SIG-M5 treated with dmso at 0.1 percent for 504 hours (cell line): ENCODE data around the gene SUCLG2.
A peak's percentile ranks its signal among the peaks of the same experiment; 100 is the strongest.

Experiments
- DNase-seq: peaks from one replicate; lab custom pipeline; 2025; ENCODE audit not compliant: unreplicated experiment; lab: John Stamatoyannopoulos, UW

Gene SUCLG2

DNA sequence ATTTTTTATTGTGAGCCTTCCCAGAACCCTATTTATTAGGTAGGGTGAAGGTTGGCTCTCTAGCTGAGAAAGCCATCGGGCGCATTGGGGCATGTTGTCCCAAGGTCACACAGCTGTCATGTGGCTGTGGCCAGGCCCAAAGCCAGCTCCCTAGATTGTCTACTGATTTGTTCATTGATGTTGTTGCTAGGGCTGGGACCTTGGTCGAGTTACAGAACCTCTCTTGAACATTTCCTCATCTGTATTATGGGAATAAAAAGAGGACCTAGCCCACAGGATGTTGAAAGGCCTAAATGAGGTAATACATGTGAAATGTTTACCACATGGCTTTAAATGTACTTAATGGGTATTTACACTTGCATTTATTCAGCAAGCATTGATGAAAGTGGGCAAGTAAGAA lies 252.5 kb downstream of the SUCLG2 start:
- DNase-seq = peak; percentile 54

DNA sequence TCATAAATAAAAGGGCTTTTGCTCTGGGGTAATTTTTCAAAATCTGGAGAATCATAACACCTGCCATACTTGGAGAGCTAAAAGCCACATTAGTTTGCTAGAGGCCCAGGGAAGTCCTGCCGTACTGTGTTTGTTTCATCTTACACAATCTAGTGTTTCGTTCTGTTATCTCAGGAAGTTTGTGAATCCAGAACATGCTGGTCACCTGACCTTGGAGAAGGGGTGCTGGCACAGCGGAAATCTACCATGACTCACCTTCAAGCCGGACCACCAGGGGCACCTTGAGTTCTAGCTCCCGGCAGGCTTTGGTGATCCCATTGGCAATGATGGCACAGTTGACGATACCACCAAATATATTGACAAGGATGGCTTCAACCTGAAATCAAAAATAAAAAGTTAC lies 253.9 kb downstream of the SUCLG2 start:
- DNase-seq = no peak

DNA sequence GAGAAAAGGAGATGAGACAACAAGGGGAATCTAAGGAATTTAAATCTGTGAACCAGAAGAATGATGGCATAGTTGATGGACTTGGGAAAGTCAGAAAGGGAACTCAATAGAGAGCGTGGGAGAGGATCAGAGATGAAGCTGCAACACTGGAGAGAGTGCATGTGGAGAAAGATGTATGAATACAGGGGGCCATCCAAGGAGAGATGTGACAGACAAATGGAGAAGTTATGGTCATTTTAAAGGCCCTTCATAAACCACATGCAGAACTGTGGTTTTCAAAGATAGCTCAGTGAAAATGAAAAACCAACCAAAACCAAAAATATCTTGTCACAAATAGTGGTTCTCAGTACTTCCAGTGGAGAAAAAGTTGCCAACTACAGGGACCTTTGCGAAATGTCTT lies 265.2 kb downstream of the SUCLG2 start:
- DNase-seq = peak; percentile 89

DNA sequence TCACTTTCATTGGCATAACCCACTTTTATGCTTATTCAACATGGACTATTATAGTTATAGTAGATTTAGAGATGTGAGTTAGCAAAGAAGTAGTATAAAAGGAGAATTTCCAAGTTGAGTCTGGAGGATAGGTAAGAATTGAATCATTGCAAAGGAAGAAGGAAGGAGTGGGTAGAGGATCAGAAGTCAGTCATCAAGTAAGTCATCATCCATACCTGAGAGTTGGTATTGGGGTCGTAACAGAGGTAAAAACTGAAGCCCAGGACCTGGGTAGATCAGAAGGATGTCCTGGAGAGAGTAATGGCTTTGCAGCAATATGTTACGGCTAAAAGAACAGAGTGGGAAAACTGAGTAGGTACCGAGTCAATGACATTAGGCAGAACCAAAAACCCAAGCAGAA lies 265.7 kb downstream of the SUCLG2 start:
- no peak for DNase-seq

DNA sequence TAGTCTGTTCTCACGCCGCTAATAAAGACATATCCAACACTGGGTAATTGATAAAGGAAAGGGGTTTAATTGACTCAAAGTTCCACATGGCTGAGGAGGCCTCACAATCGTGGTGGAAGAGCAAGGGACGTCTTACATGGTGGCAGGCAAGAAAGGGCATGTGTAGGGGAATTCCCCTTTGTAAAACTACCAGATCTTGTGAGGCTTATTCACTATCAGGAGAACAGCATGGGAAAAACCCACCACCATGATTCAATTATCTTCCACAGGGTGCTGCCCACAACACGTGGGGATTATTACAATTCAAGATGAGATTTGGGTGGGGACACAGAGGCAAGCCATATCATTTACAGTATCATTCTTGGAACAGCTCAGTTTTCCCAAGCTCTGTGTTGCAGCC lies 268.0 kb downstream of the SUCLG2 start:
- DNase-seq = no peak

DNA sequence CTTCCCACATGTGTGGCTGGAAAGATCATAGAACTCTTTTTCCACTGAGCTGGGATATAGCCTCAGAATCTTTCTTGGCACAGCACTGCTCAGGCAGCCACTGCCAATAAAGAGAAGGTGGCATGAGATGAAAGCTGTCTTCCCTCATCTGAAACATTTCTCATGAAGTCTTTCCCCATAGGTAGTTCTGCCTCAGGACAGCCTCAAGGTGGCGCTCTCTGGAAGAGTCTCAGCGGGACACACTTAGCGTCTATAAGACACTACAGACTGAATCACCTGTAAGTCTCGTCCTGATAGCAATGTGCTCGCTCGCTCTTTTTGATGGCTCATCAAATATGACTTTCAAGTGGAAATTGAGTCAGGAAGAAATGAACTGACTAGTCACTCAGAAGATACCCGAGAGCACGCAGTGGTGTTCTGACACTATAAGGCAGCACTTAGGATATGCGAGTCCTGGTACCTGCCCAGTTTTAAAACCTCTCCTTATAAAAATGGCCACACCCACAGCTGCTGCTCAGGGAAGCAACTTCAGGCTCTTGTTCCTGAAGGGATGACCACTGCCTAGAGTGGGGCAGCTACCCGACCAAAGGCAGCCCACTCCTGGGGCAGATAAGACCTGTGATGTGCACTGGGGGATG lies 269.5 kb downstream of the SUCLG2 start:
- peak; percentile 56 for DNase-seq

DNA sequence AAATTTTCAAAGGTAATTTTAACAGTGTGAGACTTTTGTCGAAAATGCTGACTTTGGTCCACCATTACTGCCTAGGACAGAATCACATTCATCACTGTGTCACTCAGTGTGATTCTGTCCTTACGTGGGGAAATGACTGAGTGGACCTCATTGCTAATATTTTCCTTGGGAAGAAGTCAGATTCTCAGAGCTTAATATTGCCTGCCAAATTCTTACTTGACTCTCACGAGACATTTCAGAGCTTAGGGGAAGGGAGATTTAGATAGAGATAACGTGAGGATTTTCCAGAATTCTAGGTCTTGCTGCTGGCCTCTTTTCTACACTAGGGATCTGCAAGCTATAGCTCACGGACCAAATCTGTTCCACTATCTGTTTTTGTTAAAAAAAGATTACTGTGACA lies 270.4 kb downstream of the SUCLG2 start:
- DNase-seq = no peak

DNA sequence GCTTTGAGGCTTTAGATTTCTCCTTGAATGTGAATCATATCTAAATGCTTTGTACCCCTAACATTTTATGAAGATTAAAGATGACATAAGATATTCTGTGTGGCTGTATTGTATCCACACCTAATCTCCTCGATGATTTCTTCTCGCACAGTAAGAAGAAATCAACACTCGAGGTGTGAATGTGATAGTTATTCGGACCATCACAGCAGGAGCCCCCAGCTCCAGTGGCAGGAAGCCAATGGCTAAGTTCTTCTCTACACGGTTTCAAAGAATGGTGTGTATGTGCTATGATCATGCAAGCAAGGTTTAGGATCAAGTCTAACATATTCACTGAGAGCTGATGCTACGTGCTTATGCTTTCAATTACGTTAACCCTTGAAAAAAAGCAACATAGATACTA lies 271.0 kb downstream of the SUCLG2 start:
- no peak for DNase-seq

DNA sequence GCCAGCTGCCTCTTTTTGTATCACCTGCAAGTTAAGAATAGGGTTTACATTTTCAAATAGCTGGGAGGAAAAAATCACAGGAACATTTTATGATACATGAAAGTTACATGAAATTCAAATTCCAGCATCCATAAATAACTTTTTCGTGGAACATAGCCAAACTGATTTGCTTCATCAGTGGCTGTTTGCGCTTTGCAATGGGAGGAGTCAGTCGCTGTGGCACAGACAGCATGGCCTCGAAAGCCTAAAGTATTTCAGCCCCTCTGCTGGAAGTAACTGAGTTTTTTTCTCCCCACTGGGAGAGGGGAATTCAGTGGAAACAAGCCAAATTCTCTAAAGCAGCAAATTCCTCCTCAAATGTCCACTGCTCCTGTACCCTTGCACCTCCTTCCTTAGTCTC lies 271.9 kb downstream of the SUCLG2 start:
- DNase-seq = no peak

DNA sequence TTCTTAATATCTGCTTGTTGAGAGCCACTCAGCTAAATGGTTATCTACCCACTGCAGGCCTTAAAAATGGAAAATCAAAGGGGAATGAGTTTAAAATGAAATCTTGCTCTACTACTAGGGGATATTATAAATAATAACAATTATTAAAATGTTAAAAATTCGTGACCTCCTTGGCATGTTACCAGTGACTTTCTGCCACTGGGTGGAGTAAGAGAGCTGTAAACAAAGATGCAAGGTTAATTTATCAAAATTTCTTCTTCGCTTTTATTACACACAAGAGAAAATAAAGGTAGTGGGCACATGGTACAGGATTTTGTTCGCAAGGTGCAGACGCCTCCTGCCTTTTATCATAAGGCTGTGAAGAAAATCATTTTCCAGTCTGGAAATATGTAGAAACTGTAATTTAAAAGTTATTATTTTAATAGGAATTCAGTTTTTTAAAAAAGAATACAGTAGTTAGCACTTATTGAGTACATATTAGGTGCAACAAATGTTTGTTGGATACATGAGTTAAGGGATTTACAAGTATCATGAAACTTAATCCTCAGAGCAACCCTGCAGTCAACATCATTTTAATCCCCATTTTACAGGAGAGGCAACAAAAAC lies 272.6 kb downstream of the SUCLG2 start:
- DNase-seq = peak; percentile 14

DNA sequence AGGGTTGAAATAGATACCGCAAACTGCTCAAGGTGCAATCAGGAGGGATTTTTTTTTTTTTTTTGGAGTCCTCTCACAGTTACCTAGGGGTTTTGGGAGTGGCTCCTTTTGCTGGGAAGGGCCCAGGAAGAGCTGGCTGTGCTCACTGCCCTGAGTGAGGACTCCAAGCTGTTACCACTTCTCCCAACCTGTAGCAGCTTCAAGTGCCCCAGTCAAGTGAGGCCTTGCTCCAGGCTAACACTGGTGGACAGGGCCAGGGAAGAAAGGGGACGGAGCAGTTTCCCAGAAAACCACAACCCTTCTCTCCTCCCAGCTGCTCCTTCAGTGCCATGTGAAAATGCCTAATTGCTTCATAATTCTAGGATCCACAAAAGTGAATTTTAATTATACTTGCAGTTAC lies 274.3 kb downstream of the SUCLG2 start:
- no peak for DNase-seq

DNA sequence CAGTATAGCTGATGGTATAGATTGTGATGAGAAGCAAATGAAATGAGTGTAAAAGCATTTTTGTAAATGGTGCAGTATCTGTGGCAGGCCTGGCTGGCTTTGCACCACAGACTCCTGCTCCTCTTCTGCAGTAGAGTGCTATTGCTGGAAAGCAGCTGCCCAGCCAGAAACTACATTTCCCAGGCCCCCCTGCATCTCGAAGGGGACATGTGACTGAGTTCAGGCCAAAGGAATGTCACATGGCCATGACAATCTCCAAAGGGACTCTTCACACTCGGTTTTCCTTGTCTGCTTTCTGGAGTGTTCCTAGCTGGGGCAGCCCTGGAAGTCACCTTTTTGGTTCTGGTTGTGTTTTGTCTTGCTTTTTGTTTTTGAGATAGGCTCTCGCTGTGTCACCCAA lies 277.1 kb downstream of the SUCLG2 start:
- no peak for DNase-seq

DNA sequence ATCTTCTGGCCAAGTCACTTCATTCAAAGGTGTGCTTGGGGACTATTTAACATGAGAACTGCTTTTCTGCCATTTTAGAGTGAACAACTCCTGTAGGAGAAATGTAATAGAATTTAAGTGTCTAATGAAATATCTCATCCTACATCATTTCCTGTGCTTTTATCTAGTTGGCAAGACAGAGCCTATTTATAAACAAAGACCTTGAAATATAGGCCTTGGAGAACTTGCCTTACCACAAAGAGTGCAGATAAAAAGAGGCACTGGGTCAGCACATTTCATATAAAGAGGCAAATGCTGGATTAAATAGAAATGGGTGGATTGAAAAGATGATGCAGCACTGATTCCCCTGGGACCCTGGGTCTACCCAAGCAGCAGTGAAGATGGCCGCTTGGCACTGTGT lies 278.0 kb downstream of the SUCLG2 start:
- DNase-seq = no peak

DNA sequence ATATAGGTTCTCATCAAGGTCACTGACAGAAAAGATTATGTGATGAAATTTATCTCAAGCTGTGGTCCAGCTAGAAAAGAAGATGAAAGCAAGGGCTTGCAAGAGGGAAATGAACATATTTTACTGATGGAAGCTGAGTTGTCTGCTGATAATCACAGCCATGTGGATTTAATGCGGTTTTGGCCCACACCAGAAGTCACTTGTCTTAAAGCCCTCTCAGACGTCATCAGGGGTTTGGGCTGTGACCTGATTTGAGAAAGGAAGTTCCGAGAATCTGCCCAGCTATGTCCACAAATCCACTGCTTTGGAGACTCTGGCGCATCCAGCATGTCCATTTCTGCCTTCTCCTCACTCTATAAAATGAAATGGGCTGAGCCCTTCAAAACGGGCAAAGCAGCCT lies 278.4 kb downstream of the SUCLG2 start:
- no peak for DNase-seq

DNA sequence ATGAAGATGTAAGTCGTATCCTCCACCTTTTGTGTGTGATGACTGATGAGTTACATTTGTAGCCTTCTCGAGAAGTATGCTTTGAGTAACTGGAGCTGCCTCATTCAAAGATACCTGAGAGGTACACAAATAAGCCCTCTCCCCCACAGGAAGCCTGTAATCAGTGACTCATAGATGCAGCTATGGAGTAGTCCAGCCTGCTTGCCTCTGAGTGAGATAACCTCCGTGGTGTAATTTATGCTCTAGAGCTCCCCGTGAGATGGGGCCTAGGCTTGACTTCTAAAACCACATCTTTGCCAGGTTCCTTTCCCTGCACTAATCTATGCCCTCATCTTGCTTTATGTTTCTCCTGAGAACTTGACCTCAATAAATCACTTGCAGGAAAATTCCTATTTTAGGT lies 291.7 kb downstream of the SUCLG2 start:
- no peak for DNase-seq

DNA sequence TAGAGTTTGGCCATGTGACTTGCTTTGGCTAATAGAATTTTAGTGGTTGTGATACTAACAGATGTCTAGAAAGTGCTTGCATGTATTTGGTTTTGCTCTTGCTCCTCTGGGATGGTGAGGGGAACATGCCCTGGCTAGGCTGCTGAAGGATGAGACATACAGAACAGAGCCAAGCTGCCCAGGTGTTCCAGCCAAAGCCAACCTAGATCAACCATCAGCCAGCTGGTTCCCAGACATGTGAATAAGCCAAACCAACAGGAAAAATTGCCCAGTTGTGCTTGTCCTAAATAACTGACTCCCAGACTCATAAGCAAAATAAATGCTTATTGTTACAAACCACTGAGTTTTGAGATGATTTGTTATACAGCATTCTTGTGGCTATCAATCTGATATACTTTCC lies 292.6 kb downstream of the SUCLG2 start:
- DNase-seq = no peak

DNA sequence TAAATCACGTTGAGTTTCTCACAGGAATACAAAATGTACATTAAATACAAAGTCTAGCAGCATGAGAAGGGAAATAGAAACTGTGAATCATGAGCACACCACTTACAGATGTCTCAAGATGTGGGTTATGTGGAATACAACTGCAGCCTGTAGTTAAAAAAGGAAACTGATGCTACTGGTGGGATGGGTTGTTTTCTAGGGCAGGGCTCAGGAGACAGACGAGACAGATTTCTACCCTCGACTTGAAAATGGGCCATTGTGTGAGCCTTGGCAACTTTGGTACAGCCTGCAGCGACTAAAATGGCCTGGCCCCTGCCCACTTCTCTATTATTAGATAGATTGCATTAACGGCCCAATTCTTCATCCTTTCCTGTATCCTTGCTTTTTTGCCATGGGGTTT lies 293.1 kb downstream of the SUCLG2 start:
- no peak for DNase-seq

DNA sequence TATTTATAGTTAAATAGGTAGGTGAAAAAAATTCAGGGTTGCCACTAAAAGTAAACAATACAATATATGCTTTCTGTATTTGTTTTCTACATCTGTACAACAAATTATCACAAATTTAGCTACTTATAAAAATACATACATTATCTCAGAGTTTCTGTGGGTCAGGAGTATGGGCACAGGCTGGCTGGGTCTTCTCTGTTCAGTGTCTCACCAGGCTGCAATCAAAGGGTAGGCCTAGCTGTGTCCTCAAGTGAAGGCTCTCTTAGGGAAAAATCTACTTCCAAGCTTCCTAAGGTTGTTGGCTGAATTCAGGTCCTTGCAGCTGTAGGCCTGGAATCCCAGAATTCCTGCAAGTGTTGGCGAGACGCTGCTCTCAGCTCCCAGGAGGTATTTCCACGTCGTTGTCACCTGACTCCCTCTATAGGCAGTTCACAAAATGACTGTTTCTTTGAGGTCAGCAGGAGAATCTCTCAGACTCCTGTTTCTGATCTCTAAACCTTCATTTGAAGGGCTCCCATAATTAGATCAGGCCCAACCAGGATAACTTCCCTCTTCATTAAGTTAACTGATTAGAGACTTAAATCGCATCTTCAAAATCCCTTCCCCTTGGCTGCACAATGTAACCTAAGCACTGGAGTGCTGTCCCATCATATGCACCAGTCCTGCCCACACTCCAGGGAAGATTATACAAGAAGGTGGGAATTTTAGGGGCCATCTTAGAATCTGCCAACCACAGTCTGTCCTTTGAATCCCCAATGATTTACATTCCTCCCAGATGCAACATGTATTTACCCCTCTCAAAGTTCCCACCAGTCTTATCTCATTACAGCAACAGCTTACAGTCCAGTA lies 296.6 kb downstream of the SUCLG2 start:
- peak; percentile 12 for DNase-seq

DNA sequence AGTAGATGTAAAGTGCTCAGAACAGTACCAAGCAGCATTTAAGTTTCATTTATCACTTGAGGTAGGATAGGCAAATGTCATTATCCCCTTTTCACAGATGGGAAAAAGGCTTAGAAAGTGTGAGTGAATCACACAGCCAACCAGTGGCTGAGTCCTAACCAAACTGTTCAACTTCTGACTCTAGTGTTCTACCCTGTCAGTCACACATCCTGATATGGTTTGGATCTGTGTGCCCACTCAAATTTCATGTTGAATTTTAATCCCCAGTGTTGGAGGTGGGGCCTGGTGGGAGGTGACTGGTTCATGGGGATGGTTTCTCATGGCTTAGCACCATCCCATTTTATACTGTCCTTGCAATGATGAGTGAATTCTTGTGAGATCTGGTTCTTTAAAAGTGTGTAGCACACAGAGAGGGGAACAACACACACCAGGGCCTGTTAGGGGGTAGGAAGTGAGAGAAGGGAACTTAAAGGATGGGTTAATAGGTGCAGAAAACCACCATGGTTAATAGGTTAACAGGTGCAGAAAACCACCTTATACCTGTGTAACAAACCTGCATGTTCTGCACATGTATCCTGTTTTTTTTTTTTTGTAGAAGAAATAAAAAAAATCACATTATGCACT lies 304.7 kb downstream of the SUCLG2 start:
- DNase-seq = no peak

DNA sequence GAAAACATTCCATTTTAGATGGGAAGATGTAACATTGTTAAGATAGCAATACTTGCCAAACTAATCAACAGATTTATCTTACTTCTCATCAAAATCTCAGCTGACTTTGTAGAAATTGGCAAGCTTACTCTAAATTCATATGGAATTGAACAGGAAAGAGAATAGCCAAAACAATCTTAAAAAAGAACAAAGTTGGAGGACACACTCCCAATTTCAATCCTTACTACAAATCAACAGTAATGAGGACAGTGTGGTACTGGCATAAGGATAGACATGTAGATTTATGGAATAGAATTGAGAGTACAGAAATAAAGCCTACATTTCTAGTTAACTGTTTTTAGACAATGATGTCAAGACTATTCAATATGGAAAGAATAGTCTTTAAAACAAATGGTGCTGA lies 308.3 kb downstream of the SUCLG2 start:
- no peak for DNase-seq

DNA sequence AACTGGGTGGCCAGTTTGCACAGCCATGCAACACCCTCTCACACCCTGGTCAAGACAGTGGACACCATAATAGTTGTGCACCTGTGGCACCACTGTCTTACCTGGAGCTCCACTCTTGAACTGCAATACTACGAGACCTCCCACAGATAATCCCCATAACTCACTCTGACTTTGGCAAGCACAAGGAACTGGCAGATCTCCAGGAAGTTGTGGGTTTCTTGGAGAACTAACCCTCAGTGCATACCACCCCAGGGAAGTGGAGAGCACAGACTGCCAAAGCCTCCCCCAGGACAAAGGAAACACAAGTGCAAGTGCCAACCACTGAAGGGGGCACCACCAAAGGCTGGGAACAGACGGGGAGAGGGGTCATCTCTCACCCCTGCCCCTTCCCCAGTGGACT lies 318.6 kb downstream of the SUCLG2 start:
- DNase-seq = no peak

DNA sequence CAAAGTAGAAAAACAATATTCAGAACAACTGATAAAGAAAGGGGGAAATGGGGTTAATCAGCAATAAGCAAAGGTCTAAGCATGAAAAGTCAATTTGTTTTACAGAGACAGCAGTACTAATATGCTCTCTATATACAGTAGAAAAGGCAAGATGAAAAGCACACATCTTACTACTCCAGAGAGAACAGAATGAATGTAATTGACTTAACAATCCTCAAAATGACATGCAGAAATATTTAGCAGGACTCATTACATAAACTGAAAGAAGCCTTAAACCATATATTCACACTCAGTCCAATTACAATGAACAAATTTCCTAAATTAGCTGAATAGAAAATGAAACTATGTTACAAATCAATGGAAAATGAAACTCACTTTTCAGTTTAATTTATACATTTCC lies 319.8 kb downstream of the SUCLG2 start:
- no peak for DNase-seq
